Activated B cell treated with CpG ODN at 0.5 μM for 24 hours (primary cell): ENCODE results near the gene TMPRSS5. TPM values are rescaled to one million over a fixed set of nuclear protein-coding genes. Genes with fewer than 3 reads are reported as not detected.

Experiments used
- ATAC-seq: fragments of 200-7000 bp; cut with Tn5 transposase; one replicate; pipeline ENCODE4 v1.10.0; 2021; ENCODE audit warnings: low read depth, mild to moderate bottlenecking, moderate library complexity
- CTCF ChIA-PET: fragments of 350-600 bp; sonication (Branson Sonifier 250); formaldehyde crosslinking; loops from one replicate; lab custom pipeline; 2021; ENCODE audit warnings: antibody characterized with exemption; lab: Charles Lee
- POLR2A ChIA-PET: fragments of 350-600 bp; sonication (Branson Sonifier 250); formaldehyde crosslinking; loops from one replicate; lab custom pipeline; 2021; ENCODE audit warnings: antibody characterized with exemption; lab: Charles Lee
- DNase-seq: peaks from one replicate; pipeline ENCODE4 v3.0.0; 2022
- H3K27ac Mint-ChIP-seq: one replicate; pipeline ENCODE4 v1.8.0; 2020; ENCODE audit warnings: mixed read lengths
- H3K27me3 Mint-ChIP-seq: one replicate; pipeline ENCODE4 v1.8.0; 2021; ENCODE audit warnings: mixed read lengths
- H3K36me3 Mint-ChIP-seq: one replicate; pipeline ENCODE4 v1.8.0; 2021; ENCODE audit warnings: low read depth, mixed read lengths
- H3K4me1 Mint-ChIP-seq: one replicate; pipeline ENCODE4 v1.8.0; 2021; ENCODE audit warnings: mixed read lengths
- H3K4me3 Mint-ChIP-seq: one replicate; pipeline ENCODE4 v1.8.0; 2020; ENCODE audit warnings: mild to moderate bottlenecking, mixed read lengths
- H3K9me3 Mint-ChIP-seq: one replicate; pipeline ENCODE4 v1.8.0; 2020; ENCODE audit warnings: mixed read lengths
- CTCF ChIP-seq: fragments of 200-600 bp; IDR thresholded peaks from one replicate; pipeline ENCODE4 v1.8.0; 2022; ENCODE audit warnings: antibody characterized with exemption, mild to moderate bottlenecking
- intact Hi-C: fragments of 100-400 bp; cut with micrococcal nuclease; formaldehyde crosslinking; loops from one replicate; pipeline ENCODE4 v1.15.1; 2024
- total RNA-seq: library from RNA; stranded (reverse); gene quantifications from 2 replicates; pipeline ENCODE4 v1.2.3, GENCODE V29; 2022

The TMPRSS5 gene
- total RNA-seq, 1 donor from 2014 or later: 3.1 TPM

- DNase-seq: no peak
- intact Hi-C loops: no loop called here
- ChIA-PET CTCF (interaction anchor here (1.4 kb wide), 1 partner anchor 103 kb away, joined by 3 read pairs; no protein-coding TSS in a partner anchor), POLR2A (no interaction called here)
- H3K27me3 Mint-ChIP-seq: no peaks in the 10 kb centered on the region
- no peak for TF ChIP-seq CTCF
- no peaks in the 10 kb centered on the region for H3K36me3 Mint-ChIP-seq
- no peaks in the 10 kb centered on the region for H3K9me3 Mint-ChIP-seq
- H3K4me3 Mint-ChIP-seq: no peak overlapping the region
- no peak for ATAC-seq
- no peaks in the 10 kb centered on the region for H3K4me1 Mint-ChIP-seq
- no peak overlapping the region for H3K27ac Mint-ChIP-seq
These were observed 13.1 kb downstream of the TMPRSS5 start for GRCh38 chr11:113693030-113693429.

- DNase-seq (no peak), ATAC-seq (no peak)
- Mint-ChIP-seq H3K4me3 (no peak overlapping the region), H3K27ac (no peak overlapping the region), H3K4me1 (peaks cover 2% of the 10 kb centered on the region), H3K36me3 (no peaks in the 10 kb centered on the region), H3K27me3 (no peaks in the 10 kb centered on the region), H3K9me3 (no peaks in the 10 kb centered on the region)
- POLR2A ChIA-PET: no interaction called here
- no peak for TF ChIP-seq CTCF
- intact Hi-C loops: no loop called here
- CTCF ChIA-PET: no interaction called here
These were observed 15.2 kb downstream of the TMPRSS5 start for GRCh38 chr11:113690619-113691569.

- intact Hi-C loops: no loop called here
- ATAC-seq (no peak), DNase-seq (no peak)
- H3K4me3 Mint-ChIP-seq: no peak overlapping the region
- no peaks in the 10 kb centered on the region for H3K9me3 Mint-ChIP-seq
- no peak for TF ChIP-seq CTCF
- H3K4me1 Mint-ChIP-seq: peaks cover 4% of the 10 kb centered on the region
- H3K27me3 Mint-ChIP-seq: no peaks in the 10 kb centered on the region
- ChIA-PET CTCF (interaction anchor here (0.7 kb wide), 1 partner anchor 27 kb away, joined by 3 read pairs; no protein-coding TSS in a partner anchor), POLR2A (no interaction called here)
- H3K27ac Mint-ChIP-seq: no peak overlapping the region
- no peaks in the 10 kb centered on the region for H3K36me3 Mint-ChIP-seq
These were observed 16.1 kb downstream of the TMPRSS5 start for GRCh38 chr11:113689768-113690618.

- intact Hi-C loops: no loop called here
- no peaks in the 10 kb centered on the region for H3K36me3 Mint-ChIP-seq
- CTCF ChIA-PET: no interaction called here
- H3K9me3 Mint-ChIP-seq: no peaks in the 10 kb centered on the region
- H3K4me1 Mint-ChIP-seq: peaks cover 4% of the 10 kb centered on the region
- no peak overlapping the region for H3K27ac Mint-ChIP-seq
- ATAC-seq (no peak), DNase-seq (no peak)
- no peak for TF ChIP-seq CTCF
- POLR2A ChIA-PET: no interaction called here
- H3K4me3 Mint-ChIP-seq: no peak overlapping the region
- no peaks in the 10 kb centered on the region for H3K27me3 Mint-ChIP-seq
These were observed 20.3 kb downstream of the TMPRSS5 start for GRCh38 chr11:113685654-113686359.
